GM12878 (cell line): ENCODE results near the gene C3orf70. TPM values are rescaled to one million over a fixed set of nuclear protein-coding genes. Genes with fewer than 3 reads are reported as not detected.

Source experiments
- ATAC-seq: fragments of 200-7000 bp; cut with Tn5 transposase; 3 replicates; pipeline ENCODE4 v1.9.1; 2020; ENCODE audit warnings: mild to moderate bottlenecking, moderate library complexity
- BruUV-seq: library from RNA; stranded (reverse); fragments of 400-500 nt; replicated peaks from 2 replicates; lab custom pipeline; 2021; lab: Mats Ljungman, UMichigan
- CTCF ChIA-PET: fragments of 300-600 bp; sonication (Branson Sonifier 250); formaldehyde crosslinking; extraction: SDS; loops from one replicate; lab custom pipeline; 2021; ENCODE audit warnings: inconsistent platforms; lab: Yijun Ruan, JAX
- POLR2A ChIA-PET: fragments of 350-600 bp; formaldehyde crosslinking; extraction: SDS; loops from one replicate; lab custom pipeline; 2021; ENCODE audit warnings: inconsistent platforms; lab: Charles Lee
- RAD21 ChIA-PET: fragments of 300-600 bp; sonication (Branson Sonifier 250); formaldehyde crosslinking; loops from one replicate; lab custom pipeline; 2023; ENCODE audit warnings: antibody characterized with exemption; ENCODE audit not compliant: unreplicated experiment; lab: Charles Lee
- SMC1A ChIA-PET: fragments of 300-600 bp; sonication (Branson Sonifier 250); formaldehyde crosslinking; loops from one replicate; lab custom pipeline; 2023; ENCODE audit not compliant: unreplicated experiment, uncharacterized antibody; lab: Charles Lee
- DNase-seq: peaks from one replicate; pipeline ENCODE4 v3.0.0-alpha.2; 2011; ENCODE audit warnings: low read depth, low spot score
- FAIRE-seq: peaks from 3 replicates; lab custom pipeline; 2011; peaks lifted over from hg19 to GRCh38; lab: Jason Lieb, UNC
- H2AFZ ChIP-seq: 2 replicates; pipeline ENCODE4 v1.6.0; 2011; ENCODE audit warnings: low read depth, low read length, control low read depth; ENCODE audit not compliant: control insufficient read depth
- H3K27ac ChIP-seq: 2 replicates; pipeline ENCODE4 v1.5.1; 2011; ENCODE audit warnings: control low read depth; ENCODE audit not compliant: control insufficient read depth, insufficient read depth
- H3K27me3 ChIP-seq, 2 experiments: replicated peaks in 1 of 2; 2 replicates each; pipeline versions ENCODE4 v1.6.0 to v1.6.1; 2011; ENCODE audit warnings: low read length in 1 of 2; ENCODE audit not compliant: control insufficient read depth in 2 of 2, insufficient read depth in 2 of 2
- H3K36me3 ChIP-seq, 2 experiments: 2 replicates each; pipeline ENCODE4 v1.5.1; 2011; ENCODE audit warnings: low read length in 1 of 2; ENCODE audit not compliant: control insufficient read depth in 2 of 2, insufficient read depth in 2 of 2
- H3K4me1 ChIP-seq: 2 replicates; pipeline ENCODE4 v1.6.1; 2011; ENCODE audit warnings: mild to moderate bottlenecking, low read length, moderate library complexity, mixed read lengths; ENCODE audit not compliant: control insufficient read depth, insufficient read depth
- H3K4me2 ChIP-seq: 2 replicates; pipeline ENCODE4 v1.6.0; 2011; ENCODE audit warnings: control low read depth; ENCODE audit not compliant: control insufficient read depth, insufficient read depth
- H3K4me3 ChIP-seq: fragments of 200-600 bp; sonication (generic); 2 replicates; pipeline ENCODE4 v1.5.1; 2016
- H3K79me2 ChIP-seq: 2 replicates; pipeline ENCODE4 v1.6.0; 2011; ENCODE audit warnings: low read length; ENCODE audit not compliant: control insufficient read depth, insufficient read depth
- H3K9ac ChIP-seq: 2 replicates; pipeline ENCODE4 v1.8.0; 2011; ENCODE audit warnings: low read length, control low read depth, mixed read lengths; ENCODE audit not compliant: control insufficient read depth, insufficient read depth
- H3K9me3 ChIP-seq: replicated peaks from 3 replicates; pipeline ENCODE4 v1.5.1; 2011; ENCODE audit warnings: mild to moderate bottlenecking, low read length; ENCODE audit not compliant: control insufficient read depth, insufficient read depth
- H4K20me1 ChIP-seq: 2 replicates; pipeline ENCODE4 v1.6.0; 2011; ENCODE audit not compliant: control insufficient read depth, insufficient read depth
- BHLHE40 ChIP-seq, 2 experiments: fragments of 450-650 bp in 1 of 2; IDR thresholded peaks; 2 replicates each; pipeline ENCODE4 v1.6.1; 2011 to 2017; ENCODE audit warnings: low read depth in 2 of 2, borderline replicate concordance in 1 of 2, improper control_type of control experiment in 1 of 2, low read length in 1 of 2, mild to moderate bottlenecking in 1 of 2
- KDM1A ChIP-seq: fragments of 200-600 bp; sonication (generic); IDR thresholded peaks from 2 replicates; pipeline ENCODE4 v1.6.1; 2016; ENCODE audit warnings: borderline replicate concordance
- NFIC ChIP-seq: IDR thresholded peaks from 2 replicates; pipeline ENCODE4 v1.6.1; 2012; ENCODE audit warnings: low read depth, mild to moderate bottlenecking, inconsistent platforms, low read length, moderate library complexity
- TCF7 ChIP-seq: IDR thresholded peaks from 2 replicates; pipeline ENCODE4 v1.6.1; 2014; ENCODE audit warnings: antibody characterized with exemption, borderline replicate concordance
- in situ Hi-C: fragments of 300-500 bp; cut with MboI; formaldehyde crosslinking; loops from 9 replicates; pipeline ENCODE4 v1.14.3; 2018; ENCODE audit warnings: mixed read lengths
- intact Hi-C: fragments of 100-400 bp; cut with micrococcal nuclease; formaldehyde crosslinking; loops from one replicate; pipeline ENCODE4 v1.14.2; 2022; ENCODE audit not compliant: unreplicated experiment
- polyA plus RNA-seq, 11 experiments: library from polyadenylated mRNA; depleted of rRNA in 4 of 11; unstranded in 6 of 11; stranded (reverse) in 5 of 11; fragments of >200 nt; fragmentation: Nextera tagmentation in 4 of 11; fragmentation: Illumina TruSeq in 1 of 11; extraction: Ambion mirVana in 4 of 11; extraction: Trizol in 1 of 11; gene quantifications; 1 replicate in 1 of 11; 2 replicates in 10 of 11; pipeline versions ENCODE4 v1.2.1 to v1.2.3, GENCODE V29; 2011 to 2016; ENCODE audit warnings: inconsistent platforms in 2 of 11, missing spikeins in 2 of 11, low read depth in 1 of 11
- total RNA-seq, 4 experiments: library from RNA; depleted of rRNA in 3 of 4; stranded (reverse); fragments of >200 nt in 3 of 4; fragmentation: Illumina TruSeq in 1 of 4; extraction: Trizol in 1 of 4; gene quantifications; 2 replicates each; pipeline versions ENCODE4 v1.2.1 to v1.2.3, GENCODE V29; 2013 to 2021
- TF ChIP-seq, protein P1 (sequence below): fragments of 450-650 bp; IDR thresholded peaks from 2 replicates; pipeline ENCODE4 v1.6.1; 2017; ENCODE audit warnings: mild to moderate bottlenecking, low read depth, inconsistent platforms; ENCODE audit not compliant: poor library complexity, severe bottlenecking
- TF ChIP-seq, protein P2 (sequence below): fragments of 450-650 bp; conservative IDR thresholded peaks from 2 replicates; pipeline ENCODE4 v1.6.1; 2017; ENCODE audit warnings: mild to moderate bottlenecking, moderate library complexity

Gene C3orf70
- total and polyA plus RNA-seq, 10 of the 15 experiments (the other 5 are each of a cell fraction or from before 2014, with no cell fraction given), result 0.03 to 0.04 TPM; not detected in 8

DNA sequence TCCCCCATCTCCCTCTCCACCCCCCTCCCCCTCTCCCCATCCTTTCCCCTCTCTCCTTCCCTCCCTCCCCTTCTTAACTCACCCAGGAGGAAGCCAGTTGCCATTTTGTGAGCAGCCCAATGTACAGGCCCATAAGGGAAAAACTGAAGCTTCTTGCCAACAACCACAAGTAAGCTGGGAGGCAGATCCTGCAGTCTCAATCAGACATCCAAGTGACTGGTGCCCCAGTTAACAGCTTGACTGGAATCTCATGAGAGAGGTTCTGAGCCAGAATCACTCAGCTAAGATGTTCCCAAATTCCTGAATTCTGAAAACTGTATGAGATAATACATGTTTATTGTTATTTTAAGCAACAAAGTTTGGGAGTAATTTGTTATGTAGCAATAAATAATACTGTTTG, 90.7 kb downstream of the C3orf70 start:
- CTCF ChIA-PET, result no interaction called here
- no peak for FAIRE-seq
- intact Hi-C loops, result no loop called here
- POLR2A ChIA-PET, result no interaction called here
- no peak for ATAC-seq
- Histone ChIP-seq H2AFZ (no peak overlapping the region), H3K79me2 (no peaks in the 10 kb centered on the region), H3K27me3 (no peaks in the 10 kb centered on the region), H3K4me3 (no peak overlapping the region), H3K9me3 (peaks cover 3% of the 10 kb centered on the region; the same call in 1 of the 3 replicates), H3K36me3 (no peaks in the 10 kb centered on the region), H3K4me1 (no peaks in the 10 kb centered on the region), H3K4me2 (no peak overlapping the region), H4K20me1 (no peaks in the 10 kb centered on the region)
- BruUV-seq, result no TSS peak
- SMC1A ChIA-PET, result no interaction called here
- RAD21 ChIA-PET, result interaction anchor here (0.6 kb wide), 1 partner anchor 207 kb away, joined by 4 read pairs; no protein-coding TSS in a partner anchor
- DNase-seq, result no peak
- TF ChIP-seq, protein P1, sequence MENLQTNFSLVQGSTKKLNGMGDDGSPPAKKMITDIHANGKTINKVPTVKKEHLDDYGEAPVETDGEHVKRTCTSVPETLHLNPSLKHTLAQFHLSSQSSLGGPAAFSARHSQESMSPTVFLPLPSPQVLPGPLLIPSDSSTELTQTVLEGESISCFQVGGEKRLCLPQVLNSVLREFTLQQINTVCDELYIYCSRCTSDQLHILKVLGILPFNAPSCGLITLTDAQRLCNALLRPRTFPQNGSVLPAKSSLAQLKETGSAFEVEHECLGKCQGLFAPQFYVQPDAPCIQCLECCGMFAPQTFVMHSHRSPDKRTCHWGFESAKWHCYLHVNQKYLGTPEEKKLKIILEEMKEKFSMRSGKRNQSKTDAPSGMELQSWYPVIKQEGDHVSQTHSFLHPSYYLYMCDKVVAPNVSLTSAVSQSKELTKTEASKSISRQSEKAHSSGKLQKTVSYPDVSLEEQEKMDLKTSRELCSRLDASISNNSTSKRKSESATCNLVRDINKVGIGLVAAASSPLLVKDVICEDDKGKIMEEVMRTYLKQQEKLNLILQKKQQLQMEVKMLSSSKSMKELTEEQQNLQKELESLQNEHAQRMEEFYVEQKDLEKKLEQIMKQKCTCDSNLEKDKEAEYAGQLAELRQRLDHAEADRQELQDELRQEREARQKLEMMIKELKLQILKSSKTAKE, result no peak
- TF ChIP-seq, protein P2, sequence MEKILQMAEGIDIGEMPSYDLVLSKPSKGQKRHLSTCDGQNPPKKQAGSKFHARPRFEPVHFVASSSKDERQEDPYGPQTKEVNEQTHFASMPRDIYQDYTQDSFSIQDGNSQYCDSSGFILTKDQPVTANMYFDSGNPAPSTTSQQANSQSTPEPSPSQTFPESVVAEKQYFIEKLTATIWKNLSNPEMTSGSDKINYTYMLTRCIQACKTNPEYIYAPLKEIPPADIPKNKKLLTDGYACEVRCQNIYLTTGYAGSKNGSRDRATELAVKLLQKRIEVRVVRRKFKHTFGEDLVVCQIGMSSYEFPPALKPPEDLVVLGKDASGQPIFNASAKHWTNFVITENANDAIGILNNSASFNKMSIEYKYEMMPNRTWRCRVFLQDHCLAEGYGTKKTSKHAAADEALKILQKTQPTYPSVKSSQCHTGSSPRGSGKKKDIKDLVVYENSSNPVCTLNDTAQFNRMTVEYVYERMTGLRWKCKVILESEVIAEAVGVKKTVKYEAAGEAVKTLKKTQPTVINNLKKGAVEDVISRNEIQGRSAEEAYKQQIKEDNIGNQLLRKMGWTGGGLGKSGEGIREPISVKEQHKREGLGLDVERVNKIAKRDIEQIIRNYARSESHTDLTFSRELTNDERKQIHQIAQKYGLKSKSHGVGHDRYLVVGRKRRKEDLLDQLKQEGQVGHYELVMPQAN, result no peak
- no peak for TF ChIP-seq BHLHE40 (IDR thresholded peaks at IDR 0.05; ENCODE audit: borderline replicate concordance in 1 of 2, low read depth in 2 of 2, low read length in 1 of 2)
- TF ChIP-seq KDM1A, result no peak
- TF ChIP-seq NFIC, result no peak
- TF ChIP-seq TCF7, result no peak
- TF ChIP-seq, all 136 proteins: peak for 0
- Histone ChIP-seq H3K9ac (no peak overlapping the region), H3K27ac (no peak overlapping the region)
- in situ Hi-C loops, result no loop called here
